Measurements from ENCODE around the gene TXNL4B.
"Not testable (repeated sequence)": the region's sequence is repeated elsewhere in the genome, so short reads cannot be mapped to it uniquely, and the experiment has no call there.

The TXNL4B gene

DNA sequence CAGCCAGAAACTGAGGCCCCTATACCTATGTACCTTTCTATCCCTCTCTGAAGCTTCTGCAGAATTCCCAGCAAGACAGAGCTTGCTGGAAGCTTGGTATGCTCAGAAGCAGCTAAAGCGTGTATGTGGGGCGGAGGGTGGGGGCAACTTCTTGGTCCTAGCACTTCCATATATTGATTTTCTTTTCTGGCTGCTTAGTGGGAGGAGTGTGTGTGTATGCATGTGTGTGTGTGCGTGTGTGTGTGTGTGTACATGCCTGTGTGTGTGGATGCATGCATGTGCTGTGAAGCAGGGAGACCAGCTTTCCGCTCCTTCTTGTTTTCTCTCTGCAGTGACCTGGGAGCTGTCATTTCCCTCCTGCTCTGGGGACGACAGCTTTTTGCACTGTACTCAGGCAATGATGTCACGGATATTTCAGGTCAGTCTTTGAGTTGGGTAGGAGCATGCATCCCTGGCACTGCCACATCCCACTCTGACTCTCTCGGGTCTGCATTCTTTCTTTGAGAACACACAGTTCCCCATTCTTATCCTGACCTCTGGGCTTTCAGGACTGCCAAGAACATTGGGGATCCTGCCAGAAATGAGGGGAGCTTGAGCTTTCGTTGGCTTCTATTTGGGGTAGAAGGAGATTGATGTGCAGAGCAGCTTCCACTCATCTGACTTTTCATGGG, 19.7 kb downstream of the TXNL4B start:
- peak; percentile 7 for DNase-seq (ENCODE audit: low spot score)

DNA sequence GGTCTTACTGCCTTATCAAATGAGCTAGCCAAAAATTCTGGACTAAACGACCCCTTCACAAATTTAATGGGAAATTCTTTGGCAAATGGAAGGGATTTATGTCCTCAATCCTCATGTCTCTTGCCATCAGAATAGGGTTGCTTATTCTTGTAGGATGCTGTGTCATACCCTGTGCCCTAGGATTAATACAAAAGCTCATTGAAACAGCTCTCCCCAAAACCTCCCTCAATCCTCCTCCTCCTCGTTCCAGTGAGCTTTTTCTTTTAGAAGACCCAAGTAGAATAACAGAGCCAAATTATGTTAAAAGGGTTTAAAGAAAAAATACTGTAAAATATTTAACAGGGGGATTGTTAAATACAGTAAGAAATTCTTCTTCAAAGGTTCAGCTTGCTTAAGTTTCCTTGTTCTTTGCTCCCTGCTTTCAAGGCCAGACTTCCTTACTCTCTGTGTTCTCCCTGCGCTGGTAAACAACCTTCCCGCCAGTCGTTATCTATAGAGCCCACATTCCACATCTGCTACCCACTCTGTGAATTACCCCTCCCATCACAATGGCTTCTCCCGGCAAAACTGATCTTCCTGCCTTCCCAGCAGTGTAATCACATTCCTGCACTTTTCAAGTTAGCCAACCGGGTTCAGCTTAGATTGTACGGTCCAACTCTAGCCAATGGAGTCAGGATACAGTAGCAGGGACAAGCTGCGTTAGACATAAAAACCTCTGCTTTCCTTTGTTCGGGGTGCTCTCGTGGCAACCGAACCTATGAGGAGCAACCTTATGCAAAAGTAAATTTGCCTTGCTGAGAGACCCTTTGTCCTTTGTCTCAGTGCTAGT, 20.7 kb downstream of the TXNL4B start:
- DNase-seq (ENCODE audit: low spot score) = no peak

DNA sequence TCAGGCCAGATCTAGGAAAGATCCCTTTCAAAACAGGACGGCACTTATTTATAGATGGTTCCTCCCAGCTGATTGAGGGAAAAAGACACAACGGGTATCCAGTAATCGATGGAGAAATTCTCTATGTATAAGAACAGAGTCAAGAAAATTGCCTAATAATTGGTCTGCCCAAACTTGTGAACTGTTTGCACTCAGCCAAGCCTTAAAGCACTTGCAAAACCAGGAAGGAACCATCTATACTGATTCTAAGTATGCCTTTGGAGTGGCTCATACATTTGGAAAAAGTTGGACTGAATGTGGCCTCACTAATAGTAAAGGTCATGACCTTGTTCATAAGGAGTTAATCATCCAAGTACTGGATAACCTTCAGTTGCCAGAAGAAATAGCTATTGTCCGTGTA, 24.5 kb downstream of the TXNL4B start:
- DNase-seq (ENCODE audit: low spot score) = no peak

DNA sequence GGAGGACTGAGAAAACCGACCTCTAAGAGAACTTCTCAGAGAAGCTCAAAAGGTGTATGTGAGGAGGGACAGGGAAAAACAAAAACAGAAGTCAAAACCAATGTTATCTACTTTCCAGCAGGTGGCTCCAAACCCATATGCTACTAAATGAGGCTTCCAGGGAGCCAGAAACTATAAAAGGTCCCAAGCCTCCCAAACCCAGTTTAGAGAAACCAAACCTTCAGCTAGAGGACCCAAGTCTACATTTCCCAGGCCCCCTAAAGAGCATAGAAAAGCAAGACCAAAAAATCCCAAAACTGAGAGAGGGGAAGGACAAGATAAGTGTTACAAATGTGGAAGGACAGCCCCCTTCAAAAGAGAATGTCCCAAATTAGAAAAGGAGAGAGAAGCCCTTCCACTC, 26.7 kb downstream of the TXNL4B start:
- DNase-seq (ENCODE audit: low spot score) = peak; percentile 43

DNA sequence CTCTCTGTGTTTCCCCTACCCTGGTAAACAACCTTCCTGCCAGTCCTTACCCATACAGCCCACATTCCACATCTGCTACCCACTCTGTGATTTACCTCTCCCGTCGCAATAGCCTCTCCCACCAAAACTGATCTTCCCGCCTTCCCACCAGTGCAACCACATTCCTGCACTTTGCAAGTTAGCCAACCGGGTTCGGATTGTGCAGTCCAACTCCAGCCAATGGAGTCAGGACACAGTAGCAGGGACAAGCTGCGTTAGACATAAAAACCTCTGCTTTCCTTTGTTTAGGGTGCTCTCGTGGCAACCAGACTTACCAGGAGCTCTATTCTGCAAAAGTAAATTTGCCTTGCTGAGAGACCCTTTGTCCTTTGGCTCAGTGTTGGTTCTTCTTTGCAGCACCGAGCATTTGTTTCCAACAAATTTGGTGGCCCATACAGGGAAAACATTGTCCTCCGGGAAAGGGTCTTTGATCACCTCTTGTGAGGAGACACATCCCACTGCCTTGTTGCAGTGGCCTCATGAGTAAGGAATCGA, 29.0 kb downstream of the TXNL4B start:
- DNase-seq (ENCODE audit: low spot score) = no peak

DNA sequence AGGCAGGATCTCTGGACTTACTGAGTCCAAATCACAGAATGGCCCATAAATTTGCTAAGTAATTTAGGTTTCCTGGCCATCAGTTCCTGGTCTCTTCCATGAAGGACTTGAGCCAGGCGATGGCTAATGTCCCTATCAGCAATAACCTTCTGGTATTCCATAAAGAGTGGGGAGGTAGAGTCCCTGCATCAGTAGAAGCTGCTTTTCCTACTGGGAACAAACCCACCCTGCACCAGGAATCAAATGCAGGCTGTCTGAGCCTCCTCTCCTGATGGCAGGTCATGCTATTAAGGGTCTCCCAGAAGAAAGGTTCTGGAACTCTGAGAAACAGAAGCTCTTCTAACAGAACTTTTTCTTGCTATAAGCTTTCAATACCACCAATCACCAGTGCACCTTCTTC, 31.9 kb downstream of the TXNL4B start:
- DNase-seq (ENCODE audit: low spot score) = no peak

DNA sequence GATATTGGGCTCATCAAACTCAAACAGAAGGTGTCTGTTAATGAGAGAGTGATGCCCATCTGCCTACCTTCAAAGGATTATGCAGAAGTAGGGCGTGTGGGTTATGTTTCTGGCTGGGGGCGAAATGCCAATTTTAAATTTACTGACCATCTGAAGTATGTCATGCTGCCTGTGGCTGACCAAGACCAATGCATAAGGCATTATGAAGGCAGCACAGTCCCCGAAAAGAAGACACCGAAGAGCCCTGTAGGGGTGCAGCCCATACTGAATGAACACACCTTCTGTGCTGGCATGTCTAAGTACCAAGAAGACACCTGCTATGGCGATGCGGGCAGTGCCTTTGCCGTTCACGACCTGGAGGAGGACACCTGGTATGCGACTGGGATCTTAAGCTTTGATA, 33.0 kb downstream of the TXNL4B start:
- DNase-seq (ENCODE audit: low spot score) = peak; percentile 8

DNA sequence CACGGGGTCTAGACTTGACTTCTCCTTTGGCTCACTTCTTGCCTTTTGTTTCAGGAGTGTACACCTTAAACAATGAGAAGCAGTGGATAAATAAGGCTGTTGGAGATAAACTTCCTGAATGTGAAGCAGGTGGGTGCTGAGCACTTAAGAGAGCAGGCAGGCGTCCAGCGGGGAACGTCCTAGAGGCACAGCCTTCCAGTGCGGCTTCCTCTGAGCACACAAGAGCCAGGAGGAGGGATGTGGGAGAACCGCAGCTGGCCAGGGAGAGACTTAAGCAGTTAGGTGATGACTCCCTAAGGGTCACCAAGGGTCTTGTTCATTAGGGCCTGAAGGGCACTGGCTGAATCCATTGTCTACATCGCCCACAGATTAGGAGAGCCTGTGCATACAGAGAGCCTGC, 34.4 kb downstream of the TXNL4B start:
- not testable (repeated sequence) for DNase-seq (ENCODE audit: low spot score)

DNA sequence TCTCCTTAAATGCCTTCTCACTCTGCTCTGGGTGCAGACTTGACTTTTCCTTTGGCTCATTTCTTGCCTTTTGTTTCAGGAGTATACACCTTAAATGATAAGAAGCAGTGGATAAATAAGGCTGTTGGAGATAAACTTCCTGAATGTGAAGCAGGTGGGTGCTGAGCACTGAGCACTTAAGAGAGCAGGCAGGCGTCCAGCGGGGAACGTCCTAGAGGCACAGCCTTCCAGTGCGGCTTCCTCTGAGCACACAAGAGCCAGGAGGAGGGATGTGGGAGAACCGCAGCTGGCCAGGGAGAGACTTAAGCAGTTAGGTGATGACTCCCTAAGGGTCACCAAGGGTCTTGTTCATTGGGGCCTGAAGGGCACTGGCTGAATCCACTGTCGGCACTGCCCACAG, 36.1 kb downstream of the TXNL4B start:
- not testable (repeated sequence) for DNase-seq (ENCODE audit: low spot score)

DNA sequence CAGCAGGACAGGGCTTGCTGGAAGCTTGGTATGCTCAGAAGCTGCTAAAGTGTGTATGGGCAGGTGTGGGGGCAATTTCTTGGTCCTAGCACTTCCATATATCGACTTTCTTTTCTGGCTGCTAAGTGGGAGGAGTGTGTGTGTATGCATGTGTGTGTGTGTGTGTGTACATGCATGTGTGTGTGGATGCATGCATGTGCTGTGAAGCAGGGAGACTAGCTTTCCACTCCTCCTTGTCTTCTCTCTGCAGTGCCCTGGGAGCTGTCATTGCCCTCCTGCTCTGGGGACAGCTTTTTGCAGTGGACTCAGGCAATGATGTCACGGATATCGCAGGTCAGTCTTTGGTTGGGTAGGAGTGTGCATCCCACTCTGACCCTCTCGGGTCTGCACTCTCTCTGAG, 37.5 kb downstream of the TXNL4B start:
- no peak for DNase-seq (ENCODE audit: low spot score)

DNA sequence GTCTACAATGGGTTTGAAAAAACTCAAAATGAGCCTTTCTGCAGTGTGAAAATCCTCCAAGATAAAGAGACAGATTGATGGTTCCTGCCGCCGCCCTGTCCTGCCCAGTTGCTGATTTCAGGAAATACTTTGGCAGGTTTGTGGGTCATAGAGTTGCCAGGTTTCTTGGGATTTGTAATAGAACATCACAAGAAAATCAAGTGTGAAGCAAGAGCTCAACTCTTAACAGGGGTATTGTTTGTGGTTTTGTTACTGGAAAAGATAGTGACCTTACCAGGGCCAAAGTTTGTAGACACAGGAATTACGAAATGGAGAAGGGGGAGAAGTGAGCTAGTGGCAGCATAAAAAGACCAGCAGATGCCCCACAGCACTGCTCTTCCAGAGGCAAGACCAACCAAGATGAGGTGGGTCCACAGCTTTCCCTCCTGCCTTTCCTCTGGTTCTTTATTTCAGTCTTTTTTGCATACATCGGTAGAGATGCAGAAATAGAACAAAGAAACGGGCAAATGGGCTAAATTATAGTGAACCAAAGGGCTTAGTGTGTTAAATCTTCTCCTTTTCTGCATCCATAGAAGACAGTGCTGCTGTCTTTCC, 39.1 kb downstream of the TXNL4B start, which contains the start of gene HP:
TSS of gene HP (plus strand) at position 252 of the 594 bp plus-strand sequence. CDS start at position 400, 148 bp downstream.
- DNase-seq (ENCODE audit: low spot score) = not testable (repeated sequence)

DNA sequence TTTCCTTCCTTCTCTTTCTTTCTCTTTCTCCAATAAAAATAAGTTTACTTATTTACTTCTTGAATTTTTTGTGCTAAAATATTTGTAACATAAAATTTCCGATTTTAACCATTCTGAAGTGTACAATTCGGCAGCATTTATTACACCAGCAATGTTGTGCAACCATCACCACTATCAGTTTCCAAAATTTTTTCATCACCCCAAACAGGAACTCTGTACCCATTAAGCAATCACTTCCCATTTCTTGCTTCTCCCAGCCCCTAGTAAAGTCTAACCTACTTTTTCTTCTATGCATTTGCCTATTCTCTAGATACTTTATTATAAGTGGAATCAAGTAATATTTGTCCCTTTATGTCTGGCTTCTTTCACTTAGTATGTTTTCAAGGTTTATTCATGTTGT, 41.6 kb downstream of the TXNL4B start:
- no peak for DNase-seq (ENCODE audit: low spot score)

DNA sequence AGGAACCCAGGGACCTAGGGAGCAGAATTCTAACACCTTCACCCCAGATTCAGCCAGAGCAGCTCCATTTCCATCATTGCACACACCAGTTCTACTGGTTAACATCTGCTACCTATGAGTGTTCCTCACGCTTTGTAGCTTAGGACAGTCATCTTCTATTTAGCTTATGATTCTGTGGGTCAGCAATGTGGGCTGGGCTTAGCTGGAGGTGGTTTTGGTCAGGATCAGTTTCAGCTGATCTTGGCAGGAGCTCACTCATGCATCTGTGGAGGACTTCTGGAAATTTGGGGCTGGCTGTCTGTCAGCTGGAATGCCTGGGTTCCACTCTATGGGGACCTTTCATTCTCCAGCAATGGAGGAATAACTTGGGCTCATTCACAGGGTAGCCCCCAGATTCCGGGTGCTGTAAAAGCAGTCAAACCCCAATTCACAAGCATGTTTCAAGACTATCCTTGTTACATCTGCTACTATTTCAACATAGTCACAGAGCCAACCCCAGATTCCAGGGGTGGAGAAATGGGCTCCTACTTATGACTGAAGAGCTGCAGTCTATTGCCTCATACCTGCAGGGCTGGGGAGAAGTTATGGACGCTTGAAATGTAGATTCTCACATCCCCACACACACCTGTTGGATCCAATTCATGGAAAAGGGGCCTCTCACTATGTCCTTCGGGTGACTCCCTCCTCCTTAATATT, 42.5 kb downstream of the TXNL4B start:
- no peak for DNase-seq (ENCODE audit: low spot score)

DNA sequence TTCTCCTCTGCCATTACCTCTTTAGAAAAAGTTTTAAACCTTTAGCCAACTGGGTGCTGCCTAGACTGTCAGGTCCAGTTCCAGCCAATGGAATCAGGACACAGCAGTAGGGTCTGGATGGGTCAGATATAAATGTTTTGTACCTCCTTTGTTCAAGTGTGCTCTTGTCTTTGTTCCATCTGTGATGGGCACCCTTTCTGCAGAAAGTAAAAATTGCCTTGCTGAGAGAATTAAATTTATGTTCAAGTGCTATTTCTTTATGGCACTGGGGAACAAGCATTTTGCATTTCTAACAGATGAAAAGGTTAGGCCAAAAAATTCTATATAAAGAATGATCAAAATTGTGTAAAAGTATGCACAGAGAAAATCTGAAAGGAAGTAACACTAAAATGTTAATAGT, 44.3 kb downstream of the TXNL4B start:
- DNase-seq (ENCODE audit: low spot score) = no peak

DNA sequence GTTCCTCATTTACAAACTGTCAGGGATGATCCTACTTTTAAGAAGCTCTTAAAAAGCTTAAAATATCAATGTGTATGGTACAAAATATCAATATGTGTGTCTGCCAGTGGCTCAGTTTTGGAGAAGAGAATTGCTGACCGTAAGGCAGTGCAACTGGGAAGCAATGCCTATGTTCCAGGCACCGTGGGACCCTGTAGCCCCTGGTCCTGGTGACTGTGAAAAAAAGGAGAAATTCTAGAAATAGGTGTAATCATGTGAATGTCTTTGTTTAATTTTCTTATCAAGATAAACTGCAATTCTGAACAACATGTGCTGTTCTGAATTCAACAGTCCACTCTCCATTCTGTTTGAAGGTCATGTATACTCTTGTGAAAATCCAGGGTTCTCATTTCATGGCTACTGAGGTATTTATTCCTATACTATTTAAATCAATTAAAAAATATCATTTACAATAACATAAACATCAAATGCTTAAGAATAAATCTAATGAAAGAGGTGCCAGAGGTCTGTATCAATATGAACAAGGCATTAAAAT, 48.5 kb downstream of the TXNL4B start:
- DNase-seq (ENCODE audit: low spot score) = no peak

DNA sequence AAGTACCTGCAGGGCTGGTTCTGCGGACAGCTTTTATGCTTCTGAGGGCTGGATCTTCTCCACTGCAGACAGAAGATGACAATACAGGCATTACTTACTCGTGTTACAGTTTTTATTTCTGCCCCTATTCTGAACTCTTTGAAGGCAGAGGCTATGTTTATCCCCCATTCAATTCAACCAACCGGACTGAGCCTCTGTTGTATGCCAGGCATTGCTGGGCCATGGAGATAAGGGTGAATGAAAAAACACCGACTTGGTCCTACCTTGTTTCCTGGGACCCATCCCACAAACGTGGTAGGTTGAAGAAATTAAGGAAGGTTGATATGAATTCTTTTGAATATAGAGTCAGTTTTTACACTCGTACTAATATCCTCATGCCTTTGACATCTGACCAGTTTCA, 49.1 kb downstream of the TXNL4B start:
- DNase-seq (ENCODE audit: low spot score) = no peak

DNA sequence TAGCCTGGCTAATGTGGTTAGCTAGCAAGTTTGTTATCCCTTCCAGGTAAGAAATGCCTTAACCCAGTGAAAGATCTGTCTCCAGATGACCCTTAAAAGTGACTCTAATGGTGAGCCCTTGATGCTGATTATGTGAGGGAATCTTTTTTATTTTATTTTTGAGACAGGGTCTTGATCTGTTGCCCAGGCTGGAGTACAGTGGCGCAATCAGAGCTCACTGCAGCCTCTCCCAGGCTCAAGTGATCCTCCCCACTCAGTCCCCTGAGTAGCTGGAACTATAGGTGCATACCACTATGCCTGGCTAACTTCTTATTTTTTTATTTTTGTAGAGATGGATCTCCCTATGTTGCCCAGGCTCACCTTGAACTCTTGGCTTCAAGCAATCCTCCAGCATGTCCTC, 49.9 kb downstream of the TXNL4B start:
- DNase-seq (ENCODE audit: low spot score) = no peak

DNA sequence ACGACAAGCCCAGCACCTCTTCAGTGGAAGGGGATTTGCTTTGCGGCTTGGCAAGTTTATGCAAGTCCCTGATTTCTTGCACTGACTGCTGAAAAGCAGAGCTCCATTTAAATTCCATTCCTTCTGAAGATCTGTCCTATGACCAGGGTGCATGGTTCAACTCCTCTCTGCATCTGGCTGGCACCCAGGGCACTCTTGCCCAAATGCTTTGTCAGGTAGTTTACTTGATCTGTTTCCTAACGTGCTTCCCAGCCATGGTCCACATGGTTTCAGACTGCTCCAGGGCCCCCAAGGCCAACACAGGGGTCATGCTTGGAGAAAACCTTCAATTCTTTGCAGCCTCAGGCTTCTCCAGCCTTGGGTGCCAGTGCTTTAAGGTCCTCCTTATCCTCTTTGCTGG, 50.4 kb downstream of the TXNL4B start:
- no peak for DNase-seq (ENCODE audit: low spot score)

DNA sequence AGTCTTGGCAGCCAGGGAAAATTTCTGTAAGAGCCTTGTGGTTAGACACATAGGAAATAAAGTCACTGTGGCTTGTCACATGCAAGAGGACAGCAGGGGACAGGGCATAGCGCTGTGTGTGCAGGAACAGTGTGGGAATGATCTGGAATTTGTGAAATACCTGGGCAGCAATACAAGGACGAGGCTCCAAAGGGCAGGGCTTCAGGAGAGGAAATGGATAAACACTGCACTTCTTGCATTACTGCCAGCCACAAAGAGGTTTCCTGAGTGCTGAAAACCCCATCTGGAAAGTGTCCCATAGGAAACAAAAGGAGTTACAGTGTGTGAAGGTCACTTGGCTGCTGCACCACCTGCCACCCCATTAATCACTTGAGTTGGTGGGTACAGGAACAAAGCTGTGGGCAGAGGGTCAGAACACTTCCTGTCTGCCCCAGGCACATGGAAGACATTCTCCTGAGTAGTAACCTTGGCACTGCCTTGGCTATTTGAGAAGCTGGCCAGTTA, 51.2 kb downstream of the TXNL4B start:
- DNase-seq (ENCODE audit: low spot score) = no peak

DNA sequence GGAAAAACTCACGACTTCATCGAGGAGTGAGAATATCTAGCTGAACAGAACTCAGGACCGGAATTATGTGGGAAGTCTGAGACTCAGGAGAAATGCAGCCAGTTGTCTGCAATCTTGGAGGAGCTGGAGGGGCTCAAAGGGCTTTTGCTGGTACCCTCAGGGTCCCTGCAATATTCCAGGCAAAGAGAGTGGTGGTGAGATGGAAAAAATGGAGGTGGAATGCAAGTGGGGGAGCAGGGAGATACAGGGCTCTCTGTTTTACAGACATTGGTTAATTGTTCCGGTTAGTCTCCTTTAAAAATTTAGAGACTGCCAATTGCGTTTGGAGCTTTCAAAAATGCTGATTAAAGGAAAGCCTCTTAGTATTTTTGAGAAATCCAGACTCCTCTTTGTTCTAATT, 57.3 kb downstream of the TXNL4B start:
- no peak for DNase-seq (ENCODE audit: low spot score)

Data from cerebellar cortex (tissue), 1 donor.